ENCODE results near the gene ENHO.

Gene ENHO

GRCh38 chr9:34522971-34523797, at the start of gene ENHO:
ENHO (minus strand) TSS chr9:34522990; CDS start chr9:34521695, 1,295 bp downstream.
- TF ChIP-seq CTCF (IDR thresholded peaks at IDR 0.05; ENCODE audit: unreplicated experiment in 3 of 3) = no peak
- H3K27ac Mint-ChIP-seq = peak within 1 kb of the TSS in 2 of 3 experiments; percentile 25 to 30
- H3K36me3 Mint-ChIP-seq (ENCODE audit: low read depth) = no peaks in the 10 kb centered on the region
- H3K4me1 Mint-ChIP-seq = peaks cover 16% of the 10 kb centered on the region
- H3K27me3 Mint-ChIP-seq (ENCODE audit: low read depth) = peaks cover 40% of the 10 kb centered on the region
- peak within 1 kb of the TSS; percentile 79 to 83 (median 79) for H3K4me3 Mint-ChIP-seq
- no peaks in the 10 kb centered on the region for H3K9me3 Mint-ChIP-seq

- Mint-ChIP-seq H3K4me3 (no peak overlapping the region), H3K4me1 (peaks cover 91% of the 10 kb centered on the region), H3K36me3 (ENCODE audit: low read depth) (peaks cover 8% of the 10 kb centered on the region), H3K27ac (peak overlapping the region; percentile 83 to 96 (median 92)), H3K9me3 (no peaks in the 10 kb centered on the region), H3K27me3 (ENCODE audit: low read depth) (peaks cover 19% of the 10 kb centered on the region)
- TF ChIP-seq CTCF (IDR thresholded peaks at IDR 0.05; ENCODE audit: unreplicated experiment in 3 of 3) = no peak
Measured at GRCh38 chr9:34572092-34572491, 49.3 kb upstream of the ENHO start.

- peak overlapping the region; percentile 83 to 96 (median 92) for H3K27ac Mint-ChIP-seq
- TF ChIP-seq CTCF (IDR thresholded peaks at IDR 0.05; ENCODE audit: unreplicated experiment in 3 of 3) = no peak
- peaks cover 91% of the 10 kb centered on the region for H3K4me1 Mint-ChIP-seq
- H3K9me3 Mint-ChIP-seq = no peaks in the 10 kb centered on the region
- H3K4me3 Mint-ChIP-seq = peak overlapping the region; percentile 43 to 55 (median 44)
- peaks cover 14% of the 10 kb centered on the region for H3K36me3 Mint-ChIP-seq (ENCODE audit: low read depth)
- H3K27me3 Mint-ChIP-seq (ENCODE audit: low read depth) = peaks cover 16% of the 10 kb centered on the region
Measured at GRCh38 chr9:34571481-34571810, 48.7 kb upstream of the ENHO start.

GRCh38 chr9:34570809-34571480, 48.2 kb upstream of the ENHO start:
- Mint-ChIP-seq H3K27me3 (ENCODE audit: low read depth) (peaks cover 11% of the 10 kb centered on the region), H3K27ac (peak overlapping the region; percentile 83 to 96 (median 92)), H3K4me3 (peak overlapping the region; percentile 11 to 44 (median 43)), H3K4me1 (peaks cover 91% of the 10 kb centered on the region), H3K36me3 (ENCODE audit: low read depth) (peaks cover 14% of the 10 kb centered on the region), H3K9me3 (no peaks in the 10 kb centered on the region)
- TF ChIP-seq CTCF (IDR thresholded peaks at IDR 0.05; ENCODE audit: unreplicated experiment in 3 of 3) = no peak

GRCh38 chr9:34570376-34570775, 47.6 kb upstream of the ENHO start:
- TF ChIP-seq CTCF (IDR thresholded peaks at IDR 0.05; ENCODE audit: unreplicated experiment in 3 of 3) = no peak
- H3K4me3 Mint-ChIP-seq = peak overlapping the region; percentile 5 to 62 (median 48)

More at GRCh38 chr9:34570376-34570775, 47.6 kb upstream of the ENHO start:
- no peaks in the 10 kb centered on the region for H3K9me3 Mint-ChIP-seq
- peaks cover 87% of the 10 kb centered on the region for H3K4me1 Mint-ChIP-seq
- peaks cover 9% of the 10 kb centered on the region for H3K27me3 Mint-ChIP-seq (ENCODE audit: low read depth)
- H3K36me3 Mint-ChIP-seq (ENCODE audit: low read depth) = peaks cover 14% of the 10 kb centered on the region
- peak overlapping the region; percentile 83 to 96 (median 92) for H3K27ac Mint-ChIP-seq

Data from nephron (organoid).